Subcutaneous adipose tissue (tissue), 4 donors: ENCODE results near the gene ADAM20. TPM values are rescaled to one million over a fixed set of nuclear protein-coding genes. Genes with fewer than 3 reads are reported as not detected.

ENCODE experiments used
- CTCF ChIP-seq: fragments of 450-650 bp; IDR thresholded peaks from one replicate; pipeline ENCODE4 v1.5.1; 2016; ENCODE audit warnings: low read depth, mild to moderate bottlenecking, control low read depth, antibody characterized with exemption, moderate library complexity
- small RNA-seq: library from RNA; depleted of rRNA; stranded (forward); fragments of <200 nt; gene quantifications from one replicate; pipeline ENCODE3, GENCODE V24; 2016
- total RNA-seq, 4 donors: library from RNA; depleted of rRNA; stranded (reverse); fragments of >200 nt; gene quantifications; one replicate each; pipeline ENCODE4 v1.1.0, GENCODE V29; 2016

ADAM20 gene
- total RNA-seq, 4 donors from 2014 or later, result 2.0 to 4.9 (median 2.9) TPM

GRCh38 chr14:70515811-70516210 is 19.0 kb downstream of the ADAM20 start:
- no peak for TF ChIP-seq CTCF

GRCh38 chr14:70514168-70515069 is 20.4 kb downstream of the ADAM20 start:
- no peak for TF ChIP-seq CTCF

- no peak for TF ChIP-seq CTCF
Observed at GRCh38 chr14:70498191-70498590, 36.6 kb downstream of the ADAM20 start.

- TF ChIP-seq CTCF, result no peak
Observed at GRCh38 chr14:70489579-70490200, 45.1 kb downstream of the ADAM20 start.

GRCh38 chr14:70473825-70474224 is 61.0 kb downstream of the ADAM20 start:
- no peak for TF ChIP-seq CTCF

Small RNA genes within 50 kb of the gene (small RNA-seq; reads per million reads assigned to genes)
- not detected for gene RNU6-659P

Other genes with a start within 250 kb of the ADAM20 start
- 10 to 100 TPM; 18.3 to 38.3 (median 23.9) TPM for gene COX16, start 175.3 kb downstream of the ADAM20 start, total RNA-seq
- gene SYNJ2BP, start 117.9 kb downstream of the ADAM20 start, total RNA-seq, result 10 to 100 TPM; 16.3 to 23.4 (median 20.5) TPM
- under 1 TPM in 1 of 4 donors, not detected in 3; 0.33 TPM for gene ADAM21, start 82.8 kb downstream of the ADAM20 start, total RNA-seq
- 10 to 100 TPM; 28.2 to 43.9 (median 35.5) TPM for gene MED6, start 65.7 kb upstream of the ADAM20 start, total RNA-seq
- gene TTC9, start 106.9 kb upstream of the ADAM20 start, total RNA-seq, result under 1 TPM; 0.22 to 0.65 (median 0.36) TPM